Prostate gland (tissue), 2 donors: Measurements from ENCODE around the gene DDX51. TPM values are rescaled to one million over a fixed set of nuclear protein-coding genes. Genes with fewer than 3 reads are reported as not detected.
A peak's percentile ranks its signal among the peaks of the same experiment; 100 is the strongest.

Experiments used
- DNase-seq: peaks from one replicate; pipeline ENCODE4 v3.0.0-alpha.2; 2019; ENCODE audit warnings: low spot score
- H3K27ac ChIP-seq, 2 donors: fragments of 200-600 bp; sonication (generic); 2 replicates each; pipeline ENCODE4 v1.5.1; 2017 to 2019
- H3K27me3 ChIP-seq: fragments of 200-600 bp; sonication (generic); replicated peaks from 2 replicates; pipeline ENCODE4 v1.5.1; 2019; ENCODE audit not compliant: insufficient read depth
- H3K36me3 ChIP-seq, 2 donors: fragments of 200-600 bp; sonication (generic); 1 replicate in 1 of 2; 2 replicates in 1 of 2; pipeline versions ENCODE4 v1.5.1 to v1.8.1; 2017 to 2019
- H3K4me1 ChIP-seq: fragments of 200-600 bp; sonication (generic); replicated peaks from 2 replicates; pipeline ENCODE4 v1.5.1; 2019
- H3K4me3 ChIP-seq, 2 donors: fragments of 200-600 bp; sonication (generic); 2 replicates each; pipeline ENCODE4 v1.5.1; 2017 to 2019
- H3K9me3 ChIP-seq: fragments of 200-600 bp; sonication (generic); 2 replicates; pipeline ENCODE4 v1.5.1; 2017
- CTCF ChIP-seq, 4 experiments: fragments of 200-600 bp in 2 of 4; fragments of 450-650 bp in 2 of 4; sonication (generic) in 2 of 4; IDR thresholded peaks; 1 replicate in 3 of 4; 2 replicates in 1 of 4; pipeline ENCODE4 v1.5.1; 2016 to 2019; ENCODE audit warnings: antibody characterized with exemption in 4 of 4, mild to moderate bottlenecking in 2 of 4, moderate library complexity in 2 of 4
- POLR2A ChIP-seq: fragments of 450-650 bp; IDR thresholded peaks from one replicate; pipeline ENCODE4 v1.6.1; 2016; ENCODE audit warnings: antibody characterized with exemption, mild to moderate bottlenecking
- POLR2AphosphoS5 ChIP-seq: sonication (generic); formaldehyde crosslinking; IDR thresholded peaks from one replicate; pipeline ENCODE4 v1.6.1; 2017; ENCODE audit warnings: antibody characterized with exemption
- whole genome bisulfite sequencing: methylation state at CpG from one replicate; pipeline ENCODE4 v1.1.5; 2018; 5-methylcytosine and 5-hydroxymethylcytosine counted together
- intact Hi-C: fragments of 100-400 bp; cut with DNase I; formaldehyde crosslinking; loops from one replicate; pipeline ENCODE4 v1.14.2; 2022
- total RNA-seq, 2 donors: library from RNA; depleted of rRNA; stranded (reverse); fragments of >200 nt; gene quantifications; one replicate each; pipeline ENCODE4 v1.1.0, GENCODE V29; 2016

DDX51 gene
- total RNA-seq, 2 donors from 2014 or later: 12.7 to 29.0 TPM

GRCh38 chr12:132142679-132143335 is 1.3 kb downstream of the DDX51 start:
- Histone ChIP-seq H3K36me3 (peaks cover 18 to 21% of the 10 kb centered on the region in 2 donors), H3K27me3 (no peaks in the 10 kb centered on the region), H3K4me3 (peak overlapping the region; percentile 99), H3K27ac (no peak overlapping the region), H3K9me3 (no peaks in the 10 kb centered on the region), H3K4me1 (peaks cover 14% of the 10 kb centered on the region)
- no peak for DNase-seq
- 74% methylated on average over 24 of the region's 24 CpGs for WGBS
- no peak for TF ChIP-seq POLR2A
- no peak for TF ChIP-seq CTCF (IDR thresholded peaks at IDR 0.05)
- no peak for TF ChIP-seq POLR2AphosphoS5
- intact Hi-C loops: no loop called here

GRCh38 chr12:132141976-132142678 is 2.0 kb downstream of the DDX51 start:
- Histone ChIP-seq H3K36me3 (peaks cover 18 to 21% of the 10 kb centered on the region in 2 donors), H3K4me3 (no peak overlapping the region), H3K27me3 (no peaks in the 10 kb centered on the region), H3K9me3 (no peaks in the 10 kb centered on the region), H3K4me1 (peaks cover 14% of the 10 kb centered on the region), H3K27ac (no peak overlapping the region)
- intact Hi-C loops: no loop called here
- DNase-seq: no peak
- WGBS: 95% methylated on average over 22 of the region's 22 CpGs
- TF ChIP-seq POLR2AphosphoS5 (no peak), CTCF (IDR thresholded peaks at IDR 0.05) (no peak), POLR2A (no peak)

DNA sequence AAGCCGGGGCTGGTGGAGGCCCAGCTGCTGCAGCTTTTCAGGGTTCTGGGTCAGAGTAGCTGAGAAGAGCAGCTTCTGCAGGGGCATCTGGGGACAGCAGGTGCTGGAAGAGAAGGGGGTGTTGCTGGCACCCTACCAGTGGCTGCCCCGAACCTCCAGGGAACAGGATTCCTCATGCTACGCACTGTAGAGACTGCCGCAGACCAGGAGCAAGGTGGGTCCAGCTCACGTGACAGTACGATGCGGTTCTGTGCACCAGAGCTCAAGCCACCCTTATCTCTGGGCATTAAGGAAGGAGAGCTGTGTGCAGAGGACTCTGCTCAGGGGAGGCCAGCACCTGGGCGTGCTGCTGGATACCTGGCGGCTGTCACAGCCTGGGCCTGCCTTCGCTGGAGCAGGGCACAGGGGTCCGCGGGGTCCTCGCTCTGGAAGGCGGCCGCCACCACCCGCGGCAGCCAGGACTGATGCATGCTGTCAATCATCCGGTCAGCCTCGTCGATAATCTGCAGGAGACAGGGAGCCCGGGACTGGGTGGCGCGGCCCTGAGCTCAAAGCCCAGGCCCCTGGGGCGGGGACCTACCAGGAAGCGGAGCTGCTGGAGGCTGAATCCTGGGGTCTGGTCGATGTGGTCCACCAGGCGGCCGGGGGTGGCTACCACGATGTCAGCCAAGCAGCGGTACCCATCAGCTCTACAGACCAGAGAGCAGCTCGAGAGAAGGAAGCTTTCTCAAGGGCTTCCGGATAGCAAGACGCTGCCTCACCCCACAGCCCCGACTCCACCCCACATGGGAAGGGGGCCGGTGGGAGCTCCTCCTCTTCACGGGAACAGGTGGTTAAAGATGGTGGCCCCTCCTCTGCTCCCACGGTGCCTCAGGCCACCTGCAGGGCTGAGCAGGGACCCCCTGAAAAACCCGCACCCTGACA is 2.9 kb downstream of the DDX51 start:
- no peaks in the 10 kb centered on the region for H3K27me3 ChIP-seq
- peaks cover 18 to 21% of the 10 kb centered on the region in 2 donors for H3K36me3 ChIP-seq
- no peak for TF ChIP-seq CTCF (IDR thresholded peaks at IDR 0.05)
- TF ChIP-seq POLR2A: no peak
- TF ChIP-seq POLR2AphosphoS5: no peak
- intact Hi-C loops: no loop called here
- no peak for DNase-seq
- H3K9me3 ChIP-seq: no peaks in the 10 kb centered on the region
- peaks cover 14% of the 10 kb centered on the region for H3K4me1 ChIP-seq
- H3K27ac ChIP-seq: no peak overlapping the region
- WGBS: 94% methylated on average over 38 of the region's 38 CpGs
- no peak overlapping the region for H3K4me3 ChIP-seq

DNA sequence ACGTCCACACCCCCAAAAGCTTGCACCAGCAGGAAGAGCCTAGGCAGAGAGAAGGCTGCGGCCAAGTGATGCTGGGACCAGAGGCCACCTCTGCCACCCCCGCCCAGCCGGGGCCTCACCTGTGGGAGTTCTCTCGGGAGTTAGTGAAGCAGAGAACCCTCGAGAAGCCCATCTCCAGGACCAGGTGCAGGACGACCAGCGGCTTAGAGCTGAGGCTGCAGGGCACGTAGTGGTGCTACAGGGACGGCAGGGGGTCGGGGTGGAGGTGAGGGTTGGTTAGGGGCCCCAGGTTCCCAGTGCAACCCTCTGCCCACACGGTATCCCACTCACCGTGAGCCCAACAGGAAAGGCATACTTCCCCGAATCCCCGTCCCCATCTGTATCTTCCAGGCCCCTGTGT is 3.6 kb downstream of the DDX51 start:
- WGBS: 93% methylated on average over 15 of the region's 15 CpGs
- H3K36me3 ChIP-seq: peaks cover 18 to 21% of the 10 kb centered on the region in 2 donors
- H3K4me1 ChIP-seq: peaks cover 14% of the 10 kb centered on the region
- TF ChIP-seq POLR2A: no peak
- H3K27ac ChIP-seq: no peak overlapping the region
- no peak overlapping the region for H3K4me3 ChIP-seq
- intact Hi-C loops: no loop called here
- no peaks in the 10 kb centered on the region for H3K9me3 ChIP-seq
- no peaks in the 10 kb centered on the region for H3K27me3 ChIP-seq
- no peak for DNase-seq

- Histone ChIP-seq H3K27ac (no peak overlapping the region), H3K4me1 (peaks cover 8% of the 10 kb centered on the region), H3K36me3 (peaks cover 18 to 21% of the 10 kb centered on the region in 2 donors), H3K9me3 (no peaks in the 10 kb centered on the region), H3K27me3 (no peaks in the 10 kb centered on the region), H3K4me3 (no peak overlapping the region)
- no peak for TF ChIP-seq POLR2A
- no peak for TF ChIP-seq CTCF (IDR thresholded peaks at IDR 0.05)
- no peak for TF ChIP-seq POLR2AphosphoS5
- DNase-seq: no peak
- 93% methylated on average over 26 of the region's 27 CpGs for WGBS
- intact Hi-C loops: no loop called here
These were observed 4.2 kb downstream of the DDX51 start for GRCh38 chr12:132139912-132140311.
